DMS 273 (cell line): ENCODE data around the gene RARS2.
"Not testable (repeated sequence)": the region's sequence is repeated elsewhere in the genome, so short reads cannot be mapped to it uniquely, and the experiment has no call there.

Experiments
- DNase-seq: peaks from one replicate; lab custom pipeline; 2025; ENCODE audit not compliant: unreplicated experiment; lab: John Stamatoyannopoulos, UW

The RARS2 gene

GRCh38 chr6:87589693-87590416, at the start of gene RARS2, which contains the start of gene ORC3:
Gene RARS2 (minus strand): TSS chr6:87589987. CDS start chr6:87589957, 30 bp downstream.
Gene ORC3 (plus strand): TSS chr6:87590135. CDS start chr6:87590169, 34 bp downstream.
- peak; percentile 98 for DNase-seq

DNA sequence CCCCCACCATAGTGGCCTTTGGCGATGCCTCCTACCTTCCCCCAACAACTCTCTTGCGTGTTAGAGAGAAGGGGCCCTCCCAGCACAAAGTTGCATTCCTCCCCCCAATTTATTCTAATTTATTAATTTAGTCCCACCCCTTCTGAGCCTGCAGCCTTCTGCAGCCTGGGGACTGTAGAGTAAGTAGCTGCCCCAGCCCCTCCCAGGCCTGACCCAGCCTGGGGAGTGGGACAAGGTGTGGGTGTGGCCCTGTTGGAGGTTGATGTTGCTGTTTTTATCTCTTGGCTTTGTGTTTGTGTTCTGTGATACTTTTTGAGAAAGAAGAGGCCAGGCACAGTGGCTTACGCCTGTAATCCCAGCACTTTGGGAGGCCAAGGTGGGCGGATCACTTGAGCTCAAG, 49.6 kb upstream of the RARS2 start:
- DNase-seq, result no peak

DNA sequence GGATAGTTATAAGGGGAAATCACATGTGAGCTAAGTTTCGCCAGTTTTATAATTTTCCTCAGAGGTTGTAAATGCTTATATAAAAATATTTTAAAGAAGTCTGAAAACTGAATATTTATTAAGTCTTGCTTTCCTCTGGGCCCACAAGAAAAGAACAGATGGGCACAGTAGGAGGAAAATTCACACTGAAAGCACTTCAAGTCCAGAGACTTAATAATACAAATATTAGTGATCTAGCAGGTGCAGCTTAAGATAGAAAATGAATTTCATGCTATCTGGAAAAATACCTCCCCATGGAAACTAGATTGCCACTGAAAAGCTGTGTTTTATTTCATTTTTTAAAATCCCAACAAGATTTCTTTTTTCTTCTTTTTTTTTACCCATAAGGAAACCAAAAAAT, 47.3 kb upstream of the RARS2 start:
- DNase-seq, result no peak

DNA sequence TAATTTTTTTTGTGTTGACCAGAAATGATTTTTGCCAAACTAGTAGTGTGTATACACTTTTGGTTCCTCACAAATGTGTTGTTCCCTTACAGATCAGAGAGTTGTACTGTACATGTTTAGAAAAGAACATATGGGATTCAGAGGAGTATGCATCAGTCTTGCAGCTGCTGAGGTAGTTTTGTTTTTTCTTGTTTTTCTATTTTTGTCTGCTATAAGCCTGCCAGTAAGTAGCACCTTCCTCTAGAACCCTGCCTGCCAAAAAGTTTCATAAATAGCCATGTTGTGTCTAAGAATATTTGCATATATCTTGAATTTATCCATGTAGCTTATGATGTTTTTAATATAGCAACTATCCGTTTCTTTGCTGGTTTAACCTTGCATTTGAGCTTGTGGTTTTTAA, 46.5 kb upstream of the RARS2 start:
- DNase-seq, result no peak

DNA sequence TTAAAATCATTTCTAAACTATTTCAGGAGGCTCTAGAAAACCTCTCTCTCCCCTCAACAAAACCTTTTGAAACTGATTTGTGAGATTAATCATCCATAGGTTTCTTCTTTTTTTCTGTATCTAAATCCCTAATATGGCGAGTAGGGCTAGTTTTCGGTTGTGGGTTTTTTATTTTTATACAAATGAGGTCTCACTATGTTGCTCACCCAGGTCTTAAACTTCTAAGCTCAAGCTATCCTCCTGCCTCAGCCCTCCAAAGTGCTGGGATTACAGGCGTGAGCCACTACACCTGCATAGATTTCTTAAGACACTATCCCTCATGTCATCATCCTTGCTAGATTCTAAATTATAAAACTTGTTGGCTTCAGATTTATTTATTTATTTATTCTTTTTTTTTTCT, 44.1 kb upstream of the RARS2 start:
- DNase-seq, result no peak

GRCh38 chr6:87630746-87631145, 41.0 kb upstream of the RARS2 start:
- no peak for DNase-seq

GRCh38 chr6:87628881-87629280, 39.1 kb upstream of the RARS2 start:
- no peak for DNase-seq

DNA sequence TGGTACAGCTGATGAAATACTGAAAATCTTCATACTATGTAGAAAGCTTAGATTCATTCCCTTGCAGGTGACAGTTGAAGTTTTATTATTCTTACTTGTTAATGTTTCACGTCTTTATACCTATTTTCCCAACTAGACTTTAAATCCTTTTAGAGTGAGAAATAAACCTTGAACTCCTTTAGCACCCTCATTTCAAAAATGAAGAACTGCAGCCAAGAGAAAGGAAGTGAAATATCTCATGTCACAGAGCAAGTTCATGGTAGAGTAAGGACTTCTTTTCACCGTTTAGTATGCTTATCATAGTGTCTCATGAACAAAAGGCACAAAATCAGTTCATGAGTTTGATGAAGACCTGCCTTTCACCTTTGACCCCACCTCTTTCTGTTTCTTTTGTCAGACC, 38.6 kb upstream of the RARS2 start:
- DNase-seq, result no peak

GRCh38 chr6:87623248-87623647, 33.5 kb upstream of the RARS2 start:
- no peak for DNase-seq

DNA sequence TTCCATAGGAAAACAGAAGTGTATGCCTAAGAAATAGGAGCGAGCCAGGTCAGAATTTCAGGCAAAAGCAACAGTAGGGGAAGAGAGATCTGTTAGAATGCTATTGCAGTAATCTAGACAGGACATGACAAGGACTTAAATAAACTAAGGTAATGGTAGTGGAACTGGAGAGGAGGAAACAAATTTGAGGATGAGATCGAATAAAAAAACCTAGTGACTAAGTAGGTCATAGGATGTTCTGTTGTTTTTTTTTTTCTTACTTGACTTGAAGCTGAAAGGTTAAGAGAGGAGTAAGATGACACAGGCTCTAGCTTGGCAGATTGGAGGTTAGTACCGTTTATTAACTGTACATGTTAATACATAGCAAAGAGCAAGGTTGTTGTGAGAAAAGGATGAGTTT, 28.7 kb upstream of the RARS2 start:
- DNase-seq, result no peak

DNA sequence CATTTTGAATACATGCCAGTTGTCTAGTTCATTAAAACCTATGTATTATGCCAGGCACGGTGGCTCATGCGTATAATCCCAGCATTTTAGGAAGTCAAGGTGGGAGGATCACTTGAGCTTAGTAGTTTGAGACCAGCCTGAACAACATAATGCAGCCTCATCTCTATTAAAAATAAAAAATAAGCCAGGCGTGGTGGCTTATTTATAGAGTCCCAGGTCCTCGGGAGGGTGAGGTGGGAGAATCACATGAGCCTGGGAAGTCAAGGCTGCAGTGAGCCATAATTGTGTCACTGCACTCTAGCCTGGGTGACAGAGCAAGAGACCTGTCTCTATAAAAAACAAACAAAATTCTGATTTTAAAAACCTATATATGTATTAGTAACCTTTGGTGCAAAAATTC, 27.6 kb upstream of the RARS2 start:
- no peak for DNase-seq

- not testable (repeated sequence) for DNase-seq
These were observed 23.2 kb upstream of the RARS2 start for GRCh38 chr6:87613018-87613417.

- DNase-seq, result no peak
These were observed 19.0 kb upstream of the RARS2 start for GRCh38 chr6:87608802-87609201.

DNA sequence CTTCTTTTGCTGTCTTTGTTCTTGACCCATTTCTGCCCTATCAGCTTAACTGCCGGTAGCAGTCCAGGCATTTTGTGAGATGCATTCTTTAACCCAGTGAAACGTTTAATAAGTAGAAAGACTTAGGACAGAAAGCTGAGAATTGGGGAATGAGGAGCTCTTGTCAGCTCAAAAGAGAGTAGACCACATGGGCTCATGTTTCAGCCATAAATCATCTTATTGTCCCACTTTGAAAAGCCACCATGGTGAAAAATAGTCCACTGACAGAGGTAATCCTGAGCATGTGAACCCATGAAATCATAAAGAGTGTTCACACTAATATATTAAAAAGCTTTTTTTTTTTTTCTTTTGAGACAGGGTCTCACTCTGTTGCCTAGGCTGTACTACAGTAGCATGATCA, 16.4 kb upstream of the RARS2 start:
- DNase-seq, result no peak

GRCh38 chr6:87600576-87600975, 10.8 kb upstream of the RARS2 start:
- DNase-seq, result no peak

DNA sequence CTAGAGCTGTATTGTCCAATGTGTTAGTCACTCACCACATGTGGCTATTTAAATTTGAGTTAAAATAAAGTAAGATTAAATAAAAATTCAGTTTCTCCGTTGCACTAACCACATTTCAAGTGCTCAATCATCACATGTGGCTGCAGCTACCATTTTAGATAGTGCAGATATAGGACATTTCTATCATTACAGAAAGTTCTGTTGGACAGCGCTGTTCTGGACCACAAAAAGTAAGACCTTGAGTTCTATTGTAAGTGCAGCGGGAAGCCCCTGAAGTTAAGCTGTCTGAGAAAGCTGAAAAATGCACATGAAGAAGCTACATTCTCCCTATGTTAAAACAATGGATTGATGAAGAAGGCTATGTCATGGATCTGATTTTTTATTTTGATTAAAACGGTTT, 1.2 kb upstream of the RARS2 start:
- no peak for DNase-seq

DNA sequence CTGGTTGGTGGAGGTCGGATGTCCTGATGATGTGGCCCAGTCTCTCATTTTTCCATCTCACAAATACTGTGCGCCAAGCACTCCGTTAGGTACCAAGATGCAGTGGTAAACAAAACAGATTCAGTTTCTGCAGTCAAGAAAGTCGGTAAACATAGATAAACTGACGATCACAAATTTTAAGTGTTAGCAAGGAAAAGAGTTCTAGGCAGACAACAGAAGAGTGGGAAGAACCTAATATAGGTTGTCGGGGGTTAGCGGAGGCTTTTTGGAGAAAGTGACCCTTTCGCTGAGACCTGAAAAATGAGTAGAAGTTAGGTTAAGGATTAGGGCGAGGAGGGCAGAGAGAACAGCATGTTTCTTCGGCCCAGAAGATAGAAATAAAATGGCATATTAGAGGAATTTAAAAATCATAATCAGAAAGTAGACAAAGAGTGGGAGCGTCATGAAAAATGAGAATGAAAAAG, 662 bp upstream of the RARS2 start:
- no peak for DNase-seq

GRCh38 chr6:87588756-87589407, 905 bp downstream of the RARS2 start:
- DNase-seq, result no peak

GRCh38 chr6:87586371-87587077, 3.3 kb downstream of the RARS2 start:
- DNase-seq, result no peak

DNA sequence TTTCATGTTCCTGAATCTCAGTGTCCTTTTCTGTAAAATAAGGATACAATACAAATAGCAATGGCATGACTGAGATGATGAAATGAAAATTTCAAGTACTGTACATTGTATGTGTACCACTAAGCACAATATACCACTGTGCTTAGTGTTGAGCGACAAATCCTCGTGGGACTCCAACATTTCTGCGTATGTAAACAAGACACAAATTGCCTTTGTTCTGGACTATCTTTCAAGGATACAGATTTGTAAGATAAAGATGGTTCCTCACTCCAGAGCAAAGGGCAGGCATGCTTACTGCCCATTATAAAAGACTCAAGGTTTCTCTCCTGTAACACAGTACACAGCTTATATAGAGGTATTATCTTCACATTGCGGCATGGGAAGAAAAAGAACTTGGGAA, 6.0 kb downstream of the RARS2 start:
- DNase-seq, result no peak

DNA sequence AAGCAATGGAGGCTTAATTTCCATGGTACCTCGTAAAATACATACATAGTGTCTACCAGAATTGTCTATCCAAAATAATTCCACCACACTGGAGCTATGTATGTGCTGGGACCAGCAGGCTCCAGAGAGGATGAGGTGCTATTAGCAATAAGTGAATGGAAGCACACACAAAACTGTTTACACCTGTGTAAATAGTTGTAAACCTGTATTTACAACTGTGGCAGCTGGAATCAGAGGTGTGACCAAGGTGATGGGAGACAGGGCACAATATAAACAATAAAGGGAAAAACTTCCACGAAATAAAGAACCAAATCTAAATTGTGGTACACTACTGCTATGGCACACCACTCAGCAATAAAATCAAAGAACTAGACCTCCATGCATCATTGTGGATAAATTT, 14.4 kb downstream of the RARS2 start:
- no peak for DNase-seq

GRCh38 chr6:87574237-87574804, 15.5 kb downstream of the RARS2 start:
- no peak for DNase-seq
